HEK293 (cell line): ENCODE results near the gene FFAR2.

ENCODE experiments used
- TF ChIP-seq, protein P1 (sequence below): fragments of 450-650 bp; IDR thresholded peaks from 2 replicates; pipeline ENCODE4 v1.5.1; 2018; ENCODE audit warnings: missing biosample characterization, missing genetic modification characterization
- TF ChIP-seq, protein P2 (sequence below): fragments of 450-650 bp; formaldehyde crosslinking; IDR thresholded peaks from 2 replicates; pipeline ENCODE4 v1.5.1; 2016; ENCODE audit warnings: missing biosample characterization, missing genetic modification characterization

DNA sequence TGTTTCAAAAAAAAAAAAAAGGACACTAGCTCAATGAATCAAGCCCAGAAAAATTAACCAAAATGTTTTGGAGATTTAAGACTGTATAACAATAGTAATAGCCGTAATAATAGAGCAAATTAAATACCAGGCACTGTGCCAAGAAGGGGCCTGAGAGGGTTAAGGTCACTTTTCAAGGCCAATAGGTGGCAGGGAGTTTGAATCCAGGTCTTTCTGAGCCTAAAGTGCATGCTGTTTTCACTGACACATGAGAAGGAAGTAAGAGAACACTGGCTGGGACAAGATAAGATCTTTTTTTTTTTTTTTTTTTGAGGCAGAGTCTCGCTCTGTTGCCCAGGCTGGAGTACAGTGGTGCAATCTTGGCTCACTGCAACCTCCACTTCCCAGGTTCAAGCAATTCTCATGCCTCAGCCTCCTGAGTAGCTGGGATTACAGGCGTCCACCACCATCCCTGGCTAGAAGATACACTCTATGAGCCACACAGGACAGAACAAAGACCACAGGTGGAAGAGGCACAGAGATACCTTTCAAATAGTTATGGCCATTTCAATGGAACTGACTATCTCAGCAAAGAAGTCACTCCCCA lies 7.7 kb downstream of the FFAR2 start:
- TF ChIP-seq, protein P1, sequence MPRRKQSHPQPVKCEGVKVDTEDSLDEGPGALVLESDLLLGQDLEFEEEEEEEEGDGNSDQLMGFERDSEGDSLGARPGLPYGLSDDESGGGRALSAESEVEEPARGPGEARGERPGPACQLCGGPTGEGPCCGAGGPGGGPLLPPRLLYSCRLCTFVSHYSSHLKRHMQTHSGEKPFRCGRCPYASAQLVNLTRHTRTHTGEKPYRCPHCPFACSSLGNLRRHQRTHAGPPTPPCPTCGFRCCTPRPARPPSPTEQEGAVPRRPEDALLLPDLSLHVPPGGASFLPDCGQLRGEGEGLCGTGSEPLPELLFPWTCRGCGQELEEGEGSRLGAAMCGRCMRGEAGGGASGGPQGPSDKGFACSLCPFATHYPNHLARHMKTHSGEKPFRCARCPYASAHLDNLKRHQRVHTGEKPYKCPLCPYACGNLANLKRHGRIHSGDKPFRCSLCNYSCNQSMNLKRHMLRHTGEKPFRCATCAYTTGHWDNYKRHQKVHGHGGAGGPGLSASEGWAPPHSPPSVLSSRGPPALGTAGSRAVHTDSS (tag by site-specific recombination), result no peak
- TF ChIP-seq, protein P2, sequence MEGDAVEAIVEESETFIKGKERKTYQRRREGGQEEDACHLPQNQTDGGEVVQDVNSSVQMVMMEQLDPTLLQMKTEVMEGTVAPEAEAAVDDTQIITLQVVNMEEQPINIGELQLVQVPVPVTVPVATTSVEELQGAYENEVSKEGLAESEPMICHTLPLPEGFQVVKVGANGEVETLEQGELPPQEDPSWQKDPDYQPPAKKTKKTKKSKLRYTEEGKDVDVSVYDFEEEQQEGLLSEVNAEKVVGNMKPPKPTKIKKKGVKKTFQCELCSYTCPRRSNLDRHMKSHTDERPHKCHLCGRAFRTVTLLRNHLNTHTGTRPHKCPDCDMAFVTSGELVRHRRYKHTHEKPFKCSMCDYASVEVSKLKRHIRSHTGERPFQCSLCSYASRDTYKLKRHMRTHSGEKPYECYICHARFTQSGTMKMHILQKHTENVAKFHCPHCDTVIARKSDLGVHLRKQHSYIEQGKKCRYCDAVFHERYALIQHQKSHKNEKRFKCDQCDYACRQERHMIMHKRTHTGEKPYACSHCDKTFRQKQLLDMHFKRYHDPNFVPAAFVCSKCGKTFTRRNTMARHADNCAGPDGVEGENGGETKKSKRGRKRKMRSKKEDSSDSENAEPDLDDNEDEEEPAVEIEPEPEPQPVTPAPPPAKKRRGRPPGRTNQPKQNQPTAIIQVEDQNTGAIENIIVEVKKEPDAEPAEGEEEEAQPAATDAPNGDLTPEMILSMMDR (tag by site-specific recombination), result no peak
